Parathyroid adenoma (tissue), 2 donors: Measurements from ENCODE around the gene UNC5C.

Experiments
- H2AFZ ChIP-seq: fragments of 300-600 bp; sonication (generic); one replicate; pipeline ENCODE4 v1.7.0; 2017; ENCODE audit warnings: antibody characterized with exemption, mild to moderate bottlenecking
- H3K27ac ChIP-seq: fragments of 300-600 bp; sonication (generic); one replicate; pipeline ENCODE4 v1.7.0; 2017
- H3K27me3 ChIP-seq: fragments of 300-600 bp; sonication (generic); one replicate; pipeline ENCODE4 v1.7.0; 2017; ENCODE audit warnings: low read length; ENCODE audit not compliant: control insufficient read depth, insufficient read depth
- H3K36me3 ChIP-seq: fragments of 300-600 bp; sonication (generic); one replicate; pipeline ENCODE4 v1.7.0; 2017; ENCODE audit warnings: low read length; ENCODE audit not compliant: control insufficient read depth, insufficient read depth
- H3K4me1 ChIP-seq: fragments of 300-600 bp; sonication (generic); one replicate; pipeline ENCODE4 v1.7.0; 2017; ENCODE audit warnings: control low read depth
- H3K4me2 ChIP-seq: fragments of 300-600 bp; sonication (generic); one replicate; pipeline ENCODE4 v1.7.0; 2017; ENCODE audit warnings: low read length
- H3K4me3 ChIP-seq: fragments of 300-600 bp; sonication (generic); one replicate; pipeline ENCODE4 v1.7.0; 2017; ENCODE audit warnings: low read depth, low read length
- H3K79me2 ChIP-seq: fragments of 300-600 bp; sonication (generic); one replicate; pipeline ENCODE4 v1.7.0; 2017; ENCODE audit warnings: control low read depth
- H3K9ac ChIP-seq: fragments of 300-600 bp; sonication (generic); one replicate; pipeline ENCODE4 v1.7.0; 2017; ENCODE audit warnings: mild to moderate bottlenecking
- H3K9me3 ChIP-seq: fragments of 300-600 bp; sonication (generic); one replicate; pipeline ENCODE4 v1.7.0; 2017; ENCODE audit warnings: low read length; ENCODE audit not compliant: control insufficient read depth
- TF ChIP-seq, protein P1 (sequence below): fragments of 300-600 bp; sonication (generic); IDR thresholded peaks from one replicate; pipeline ENCODE4 v1.7.0; 2017; ENCODE audit warnings: antibody characterized with exemption, mild to moderate bottlenecking
- donor health status: primary hyperparathyroidism.

The UNC5C gene

DNA sequence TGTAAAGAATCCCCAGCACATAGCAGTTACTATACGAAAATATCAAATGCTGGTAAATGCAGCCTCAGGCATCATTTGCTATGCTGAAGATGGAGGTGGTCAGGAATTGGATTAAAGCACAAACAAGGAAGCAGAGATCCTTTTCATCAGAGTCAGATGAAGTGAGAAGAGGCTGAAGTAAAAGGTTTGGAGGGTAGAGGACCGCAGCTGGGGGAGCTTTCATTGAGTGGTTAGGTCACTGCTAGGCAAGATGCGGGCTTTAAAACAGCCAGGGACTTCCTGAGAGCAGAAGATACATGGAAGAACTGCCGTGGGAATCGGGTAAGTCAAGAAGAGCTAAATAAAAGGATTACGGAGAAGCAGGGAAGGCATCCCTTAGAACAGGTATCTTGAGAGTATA lies 351.4 kb downstream of the UNC5C start:
- Histone ChIP-seq H3K4me1 (no peaks in the 10 kb centered on the region), H3K27ac (no peak overlapping the region)
- TF ChIP-seq, protein P1, sequence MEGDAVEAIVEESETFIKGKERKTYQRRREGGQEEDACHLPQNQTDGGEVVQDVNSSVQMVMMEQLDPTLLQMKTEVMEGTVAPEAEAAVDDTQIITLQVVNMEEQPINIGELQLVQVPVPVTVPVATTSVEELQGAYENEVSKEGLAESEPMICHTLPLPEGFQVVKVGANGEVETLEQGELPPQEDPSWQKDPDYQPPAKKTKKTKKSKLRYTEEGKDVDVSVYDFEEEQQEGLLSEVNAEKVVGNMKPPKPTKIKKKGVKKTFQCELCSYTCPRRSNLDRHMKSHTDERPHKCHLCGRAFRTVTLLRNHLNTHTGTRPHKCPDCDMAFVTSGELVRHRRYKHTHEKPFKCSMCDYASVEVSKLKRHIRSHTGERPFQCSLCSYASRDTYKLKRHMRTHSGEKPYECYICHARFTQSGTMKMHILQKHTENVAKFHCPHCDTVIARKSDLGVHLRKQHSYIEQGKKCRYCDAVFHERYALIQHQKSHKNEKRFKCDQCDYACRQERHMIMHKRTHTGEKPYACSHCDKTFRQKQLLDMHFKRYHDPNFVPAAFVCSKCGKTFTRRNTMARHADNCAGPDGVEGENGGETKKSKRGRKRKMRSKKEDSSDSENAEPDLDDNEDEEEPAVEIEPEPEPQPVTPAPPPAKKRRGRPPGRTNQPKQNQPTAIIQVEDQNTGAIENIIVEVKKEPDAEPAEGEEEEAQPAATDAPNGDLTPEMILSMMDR: no peak

DNA sequence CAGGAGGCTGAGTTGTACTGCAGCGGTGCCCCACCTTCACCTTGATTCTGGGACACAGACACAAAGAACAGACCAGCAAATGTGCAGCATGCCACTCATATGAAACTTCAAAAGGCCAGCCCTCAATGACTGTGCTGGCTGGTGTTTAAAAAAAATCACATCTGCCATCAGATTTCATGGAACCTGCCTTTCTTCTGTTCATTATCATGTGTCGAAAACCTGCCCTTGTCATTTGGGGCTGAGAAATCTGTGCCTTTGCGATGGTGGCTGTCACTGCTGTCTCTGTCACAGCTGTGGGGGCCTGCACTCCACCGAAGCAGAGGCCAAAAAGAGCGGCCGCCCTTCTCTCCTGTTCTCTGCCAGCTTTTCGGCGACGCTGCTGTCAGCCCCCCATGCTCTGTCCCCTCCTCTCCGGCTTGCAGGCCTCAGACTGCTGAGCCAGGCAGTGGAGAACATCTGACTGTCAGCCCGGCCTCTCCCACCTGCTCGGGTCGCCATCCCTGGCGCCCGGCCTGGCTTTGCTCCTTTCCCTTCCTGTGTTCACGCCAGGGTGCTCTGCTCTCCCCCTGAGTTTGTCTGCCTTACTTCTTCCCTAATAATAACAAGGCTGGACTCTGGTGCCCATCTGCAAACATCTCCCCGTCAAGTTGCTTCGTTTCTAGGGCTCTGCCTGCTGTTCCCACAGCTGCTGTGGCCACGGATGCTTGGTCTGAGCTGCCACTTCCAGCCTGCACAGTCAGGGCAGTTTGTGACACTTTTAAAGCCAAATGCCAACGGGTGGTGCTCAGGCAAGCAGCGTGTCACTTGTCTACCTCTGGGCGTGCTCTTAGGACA lies 355.2 kb downstream of the UNC5C start:
- Histone ChIP-seq H3K79me2 (no peaks in the 10 kb centered on the region), H3K4me3 (no peak overlapping the region), H3K27ac (no peak overlapping the region), H3K27me3 (no peaks in the 10 kb centered on the region), H3K4me2 (no peak overlapping the region), H3K36me3 (no peaks in the 10 kb centered on the region), H3K9ac (no peak overlapping the region), H3K4me1 (no peaks in the 10 kb centered on the region), H3K9me3 (no peaks in the 10 kb centered on the region), H2AFZ (no peak overlapping the region)
- TF ChIP-seq, protein P1: no peak

More for the DNA sequence above, 351.4 kb downstream of the UNC5C start:
- Histone ChIP-seq H3K9ac (no peak overlapping the region), H3K9me3 (no peaks in the 10 kb centered on the region), H3K4me2 (no peak overlapping the region), H2AFZ (no peak overlapping the region), H3K4me3 (no peak overlapping the region), H3K27me3 (no peaks in the 10 kb centered on the region), H3K79me2 (no peaks in the 10 kb centered on the region), H3K36me3 (no peaks in the 10 kb centered on the region)

DNA sequence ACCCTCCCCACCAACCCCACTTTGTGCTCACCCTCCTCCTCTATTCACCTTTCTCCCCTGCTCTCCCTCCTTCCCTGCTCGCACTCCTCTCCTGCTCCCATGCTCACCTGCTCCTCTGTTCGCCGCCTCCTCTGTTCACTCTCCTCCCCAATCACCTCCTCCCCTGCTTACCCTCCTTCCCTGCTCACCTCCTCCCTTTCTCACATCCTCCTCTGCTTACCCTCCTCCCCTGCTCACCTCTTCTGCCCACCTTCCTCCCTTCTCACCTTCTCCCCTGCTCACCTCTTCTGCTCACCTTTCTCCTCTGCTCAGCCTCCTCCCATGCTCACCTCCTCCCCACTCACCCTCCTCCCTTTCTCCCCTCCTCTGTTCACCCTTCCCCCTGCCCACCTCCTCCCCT lies 357.2 kb downstream of the UNC5C start:
- H3K9me3 ChIP-seq: no peaks in the 10 kb centered on the region
- no peak overlapping the region for H3K9ac ChIP-seq
- H3K36me3 ChIP-seq: no peaks in the 10 kb centered on the region
- H3K27ac ChIP-seq: no peak overlapping the region
- H3K79me2 ChIP-seq: no peaks in the 10 kb centered on the region
- H3K4me2 ChIP-seq: no peak overlapping the region
- no peaks in the 10 kb centered on the region for H3K4me1 ChIP-seq
- no peak overlapping the region for H3K4me3 ChIP-seq
- no peak overlapping the region for H2AFZ ChIP-seq
- TF ChIP-seq, protein P1: no peak
- H3K27me3 ChIP-seq: no peaks in the 10 kb centered on the region

DNA sequence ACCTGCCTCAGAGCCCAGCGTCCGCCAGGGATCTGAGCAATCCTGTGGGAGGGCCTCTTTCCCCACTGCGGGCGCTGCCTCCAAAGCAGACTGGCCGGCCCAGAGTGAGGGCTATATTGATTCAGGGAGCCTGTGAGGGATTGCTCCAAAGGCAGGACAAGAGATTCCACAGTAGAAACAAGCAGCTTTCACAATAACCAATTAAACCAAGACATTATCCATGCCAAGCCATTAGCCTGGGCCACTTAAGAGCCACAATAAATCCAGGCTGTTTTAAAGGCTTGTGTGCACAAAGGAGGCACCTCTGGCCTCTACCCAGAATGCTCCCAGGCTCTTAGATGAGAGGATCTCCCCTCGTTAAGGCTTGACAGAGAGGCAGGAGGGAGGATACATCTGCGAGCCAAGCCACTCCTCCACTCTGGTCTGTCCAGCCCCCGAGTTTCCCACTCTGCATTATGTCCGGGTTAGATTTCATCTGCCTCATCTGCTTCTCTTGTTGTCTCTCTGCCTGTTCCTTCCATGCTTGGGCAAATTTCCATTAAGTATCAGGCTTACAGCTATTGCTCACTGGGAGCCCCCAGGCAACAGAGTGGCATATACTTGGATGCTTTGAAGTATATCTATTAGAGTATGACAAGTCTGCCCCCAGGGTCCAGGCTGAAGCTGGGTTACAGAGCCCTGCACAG lies 357.9 kb downstream of the UNC5C start:
- no peaks in the 10 kb centered on the region for H3K9me3 ChIP-seq
- H3K36me3 ChIP-seq: no peaks in the 10 kb centered on the region
- TF ChIP-seq, protein P1: no peak
- H3K4me3 ChIP-seq: no peak overlapping the region
- no peak overlapping the region for H3K9ac ChIP-seq
- H3K79me2 ChIP-seq: no peaks in the 10 kb centered on the region
- no peak overlapping the region for H2AFZ ChIP-seq
- no peak overlapping the region for H3K27ac ChIP-seq
- H3K4me1 ChIP-seq: no peaks in the 10 kb centered on the region
- H3K4me2 ChIP-seq: no peak overlapping the region
- H3K27me3 ChIP-seq: no peaks in the 10 kb centered on the region
